Suprapubic skin (tissue), 4 donors: Measurements from ENCODE around the gene STK32B. TPM values are rescaled to one million over a fixed set of nuclear protein-coding genes. Genes with fewer than 3 reads are reported as not detected.

Experiments used
- DNase-seq, 2 donors: peaks; one replicate each; pipeline ENCODE4 v3.0.0-alpha.2; 2019; ENCODE audit warnings: low spot score in 2 of 2
- H3K27ac ChIP-seq: fragments of 200-600 bp; sonication (generic); one replicate; pipeline ENCODE4 v1.5.1; 2019
- H3K27me3 ChIP-seq: fragments of 200-600 bp; sonication (generic); one replicate; pipeline ENCODE4 v1.5.1; 2019
- H3K36me3 ChIP-seq: fragments of 200-600 bp; sonication (generic); one replicate; pipeline ENCODE4 v1.5.1; 2019
- H3K4me1 ChIP-seq: fragments of 200-600 bp; sonication (generic); one replicate; pipeline ENCODE4 v1.5.1; 2019
- H3K4me3 ChIP-seq: fragments of 200-600 bp; sonication (generic); one replicate; pipeline ENCODE4 v1.5.1; 2019; ENCODE audit warnings: mild to moderate bottlenecking
- H3K9me3 ChIP-seq: fragments of 200-600 bp; sonication (generic); one replicate; pipeline ENCODE4 v1.5.1; 2019
- EP300 ChIP-seq: sonication (generic); formaldehyde crosslinking; IDR thresholded peaks from one replicate; pipeline ENCODE4 v1.6.1; 2017; ENCODE audit warnings: antibody characterized with exemption
- POLR2A ChIP-seq, 2 donors: fragments of 450-650 bp; IDR thresholded peaks; one replicate each; pipeline ENCODE4 v1.6.1; 2017; ENCODE audit warnings: antibody characterized with exemption in 2 of 2, mild to moderate bottlenecking in 2 of 2, moderate library complexity in 2 of 2
- POLR2AphosphoS5 ChIP-seq, 3 donors: sonication (generic); formaldehyde crosslinking; IDR thresholded peaks; one replicate each; pipeline ENCODE4 v1.6.1; 2017; ENCODE audit warnings: antibody characterized with exemption in 3 of 3
- WGBS: methylation state at CpG from one replicate; pipeline ENCODE4 v1.1.5; 2018; 5-methylcytosine and 5-hydroxymethylcytosine counted together
- total RNA-seq, 4 donors: library from RNA; depleted of rRNA; stranded (reverse); fragments of >200 nt; gene quantifications; one replicate each; pipeline ENCODE4 v1.1.0, GENCODE V29; 2016
- TF ChIP-seq, protein P1 (sequence below), 2 donors: fragments of 200-600 bp in 1 of 2; fragments of 450-650 bp in 1 of 2; sonication (generic) in 1 of 2; IDR thresholded peaks; one replicate each; pipeline ENCODE4 v1.5.1; 2016 to 2019; ENCODE audit warnings: antibody characterized with exemption in 2 of 2, mild to moderate bottlenecking in 1 of 2, moderate library complexity in 1 of 2

Gene STK32B
- total RNA-seq, 4 donors from 2014 or later = 0.76 to 2.2 (median 1.2) TPM

DNA sequence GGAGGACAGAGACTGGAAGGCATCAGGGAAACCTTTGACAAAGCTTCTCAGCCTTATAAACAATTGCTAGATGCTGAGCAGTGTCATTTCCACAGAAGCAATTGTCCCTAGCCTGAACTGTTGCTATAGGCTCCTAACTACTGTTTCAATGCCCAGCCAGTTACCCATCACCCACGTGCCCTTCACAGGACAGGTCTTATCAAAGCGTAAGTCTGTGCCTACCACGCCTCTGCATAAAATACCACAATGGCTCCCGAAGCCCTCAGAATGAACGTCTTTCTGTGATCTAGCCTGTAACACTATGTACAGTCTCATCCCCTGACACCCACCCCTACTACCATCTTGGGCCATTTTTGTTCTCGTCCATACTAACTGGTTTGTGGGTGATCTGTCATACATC lies 134.3 kb downstream of the STK32B start:
- TF ChIP-seq POLR2AphosphoS5 (IDR thresholded peaks at IDR 0.05) = no peak
- no peak for TF ChIP-seq EP300
- TF ChIP-seq POLR2A (IDR thresholded peaks at IDR 0.05) = no peak
- TF ChIP-seq, protein P1, sequence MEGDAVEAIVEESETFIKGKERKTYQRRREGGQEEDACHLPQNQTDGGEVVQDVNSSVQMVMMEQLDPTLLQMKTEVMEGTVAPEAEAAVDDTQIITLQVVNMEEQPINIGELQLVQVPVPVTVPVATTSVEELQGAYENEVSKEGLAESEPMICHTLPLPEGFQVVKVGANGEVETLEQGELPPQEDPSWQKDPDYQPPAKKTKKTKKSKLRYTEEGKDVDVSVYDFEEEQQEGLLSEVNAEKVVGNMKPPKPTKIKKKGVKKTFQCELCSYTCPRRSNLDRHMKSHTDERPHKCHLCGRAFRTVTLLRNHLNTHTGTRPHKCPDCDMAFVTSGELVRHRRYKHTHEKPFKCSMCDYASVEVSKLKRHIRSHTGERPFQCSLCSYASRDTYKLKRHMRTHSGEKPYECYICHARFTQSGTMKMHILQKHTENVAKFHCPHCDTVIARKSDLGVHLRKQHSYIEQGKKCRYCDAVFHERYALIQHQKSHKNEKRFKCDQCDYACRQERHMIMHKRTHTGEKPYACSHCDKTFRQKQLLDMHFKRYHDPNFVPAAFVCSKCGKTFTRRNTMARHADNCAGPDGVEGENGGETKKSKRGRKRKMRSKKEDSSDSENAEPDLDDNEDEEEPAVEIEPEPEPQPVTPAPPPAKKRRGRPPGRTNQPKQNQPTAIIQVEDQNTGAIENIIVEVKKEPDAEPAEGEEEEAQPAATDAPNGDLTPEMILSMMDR (IDR thresholded peaks at IDR 0.05) = no peak
- no peak overlapping the region for H3K4me3 ChIP-seq
- H3K4me1 ChIP-seq = no peaks in the 10 kb centered on the region
- WGBS = 94% methylated on average over 6 of the region's 6 CpGs
- H3K27me3 ChIP-seq = no peaks in the 10 kb centered on the region
- no peaks in the 10 kb centered on the region for H3K9me3 ChIP-seq
- no peak for DNase-seq
- no peaks in the 10 kb centered on the region for H3K36me3 ChIP-seq
- H3K27ac ChIP-seq = no peak overlapping the region

DNA sequence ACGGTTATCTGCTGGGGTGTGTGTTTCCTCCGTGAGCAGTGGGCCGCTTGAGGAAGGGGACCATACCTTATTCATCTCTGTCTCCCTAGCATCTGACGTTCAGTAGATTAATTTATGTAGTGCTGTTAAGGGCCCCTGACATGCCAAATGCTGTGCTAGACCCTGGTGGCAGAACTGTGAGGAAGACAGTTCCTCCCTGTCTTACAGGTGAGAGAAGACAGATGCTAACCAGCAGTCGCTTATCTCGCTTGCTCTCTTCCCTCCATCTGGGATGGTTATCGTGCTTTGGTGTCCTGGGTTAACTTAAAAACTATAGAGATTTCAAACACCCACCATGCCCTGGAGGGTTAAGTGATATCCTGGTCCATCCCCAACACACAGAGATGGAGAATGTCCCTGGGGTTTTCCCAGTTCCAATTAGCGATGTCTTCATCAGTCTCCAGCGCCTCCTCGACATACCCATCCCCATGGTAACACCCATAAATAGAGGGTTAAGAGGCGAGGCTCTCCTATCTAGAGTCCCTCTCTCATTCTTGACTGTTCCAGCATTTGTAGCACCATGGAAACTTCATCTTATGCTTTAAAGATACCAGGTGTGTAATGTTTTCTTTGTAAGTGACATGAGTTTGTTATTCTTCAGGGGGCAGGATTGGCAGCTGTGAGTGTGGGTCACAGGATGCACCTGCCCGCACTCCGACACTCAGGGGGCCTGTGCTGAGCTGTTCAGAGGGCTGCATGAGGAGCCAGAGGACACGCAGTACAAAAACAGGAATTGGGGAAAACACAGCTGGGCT lies 135.2 kb downstream of the STK32B start:
- Histone ChIP-seq H3K4me1 (no peaks in the 10 kb centered on the region), H3K27ac (no peak overlapping the region), H3K27me3 (no peaks in the 10 kb centered on the region), H3K4me3 (no peak overlapping the region), H3K9me3 (no peaks in the 10 kb centered on the region), H3K36me3 (no peaks in the 10 kb centered on the region)
- no peak for TF ChIP-seq POLR2A (IDR thresholded peaks at IDR 0.05)
- no peak for TF ChIP-seq EP300
- TF ChIP-seq, protein P1 (IDR thresholded peaks at IDR 0.05) = no peak
- no peak for TF ChIP-seq POLR2AphosphoS5 (IDR thresholded peaks at IDR 0.05)
- 57% methylated on average over 14 of the region's 14 CpGs for WGBS
- DNase-seq = no peak

DNA sequence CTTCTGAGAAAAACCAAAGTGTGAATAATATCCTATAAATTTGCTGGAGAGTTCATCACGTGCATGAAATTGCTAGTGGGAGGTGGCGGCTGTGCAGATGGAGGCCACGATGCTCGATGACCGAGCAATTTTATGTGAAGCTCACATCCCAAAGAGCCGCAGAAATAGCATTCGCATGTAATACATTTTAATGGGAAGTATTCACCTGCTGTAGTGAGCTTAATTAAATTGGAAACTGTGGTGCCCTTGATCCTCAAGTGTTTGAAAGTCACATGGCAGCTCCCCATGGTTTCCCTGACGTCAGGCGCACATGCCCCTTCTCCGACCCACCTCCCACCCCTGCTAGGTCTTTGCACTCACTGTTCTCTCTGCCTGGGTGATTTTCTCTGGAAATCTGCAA lies 136.8 kb downstream of the STK32B start:
- no peak for DNase-seq

DNA sequence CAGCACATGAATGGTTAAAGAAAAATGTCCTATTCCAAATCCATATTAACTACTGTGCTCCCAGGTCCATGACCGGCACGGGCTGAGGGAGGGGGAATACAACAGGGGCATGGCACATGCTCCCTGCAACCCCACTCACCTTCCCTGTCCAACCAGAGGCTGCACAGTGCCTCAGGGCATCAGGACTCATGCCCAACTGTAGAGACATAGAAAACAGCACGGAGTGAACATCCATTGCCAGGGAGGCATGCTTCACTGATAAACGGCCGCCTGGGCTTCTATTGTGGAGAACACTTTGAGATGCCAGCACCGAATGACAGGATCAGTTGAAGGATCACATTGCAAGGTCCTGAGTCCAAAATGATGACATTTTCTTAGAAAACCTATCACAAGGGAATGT lies 140.6 kb downstream of the STK32B start:
- DNase-seq = no peak
- Histone ChIP-seq H3K27me3 (no peaks in the 10 kb centered on the region), H3K4me3 (no peak overlapping the region), H3K27ac (no peak overlapping the region), H3K4me1 (no peaks in the 10 kb centered on the region), H3K9me3 (no peaks in the 10 kb centered on the region), H3K36me3 (no peaks in the 10 kb centered on the region)
- TF ChIP-seq, protein P1 (IDR thresholded peaks at IDR 0.05) = no peak
- TF ChIP-seq POLR2AphosphoS5 (IDR thresholded peaks at IDR 0.05) = no peak
- TF ChIP-seq EP300 = no peak
- no peak for TF ChIP-seq POLR2A (IDR thresholded peaks at IDR 0.05)
- WGBS = 67% methylated on average over 6 of the region's 6 CpGs

More for the DNA sequence above, 136.8 kb downstream of the STK32B start:
- TF ChIP-seq EP300 = no peak
- TF ChIP-seq, protein P1 (IDR thresholded peaks at IDR 0.05) = no peak
- TF ChIP-seq POLR2AphosphoS5 (IDR thresholded peaks at IDR 0.05) = no peak
- no peak for TF ChIP-seq POLR2A (IDR thresholded peaks at IDR 0.05)
- Histone ChIP-seq H3K4me1 (no peaks in the 10 kb centered on the region), H3K27ac (no peak overlapping the region), H3K36me3 (no peaks in the 10 kb centered on the region), H3K4me3 (no peak overlapping the region), H3K9me3 (no peaks in the 10 kb centered on the region), H3K27me3 (no peaks in the 10 kb centered on the region)
- WGBS = 85% methylated on average over 10 of the region's 10 CpGs

DNA sequence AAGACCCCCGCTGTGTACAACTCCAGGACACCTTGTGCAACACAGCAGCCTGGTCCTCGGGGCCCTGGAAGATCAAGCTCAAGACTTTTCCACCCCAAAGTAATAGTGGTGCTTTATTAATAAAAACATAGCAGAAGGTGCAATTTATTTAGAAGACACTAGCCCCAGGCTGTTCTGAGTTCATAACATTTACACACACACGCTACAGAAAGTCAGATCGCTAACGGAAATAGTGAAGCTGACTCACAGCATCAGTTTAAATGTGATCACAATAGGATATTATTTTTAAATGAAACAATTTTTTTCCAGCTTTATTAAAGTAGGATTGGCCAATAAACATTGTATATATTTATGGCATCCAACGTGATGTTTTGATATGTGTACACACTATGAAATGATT lies 141.0 kb downstream of the STK32B start:
- Histone ChIP-seq H3K36me3 (no peaks in the 10 kb centered on the region), H3K4me1 (no peaks in the 10 kb centered on the region), H3K9me3 (no peaks in the 10 kb centered on the region), H3K4me3 (no peak overlapping the region), H3K27me3 (no peaks in the 10 kb centered on the region), H3K27ac (no peak overlapping the region)
- WGBS = 67% methylated on average over 6 of the region's 6 CpGs
- no peak for TF ChIP-seq EP300
- TF ChIP-seq, protein P1 (IDR thresholded peaks at IDR 0.05) = no peak
- TF ChIP-seq POLR2A (IDR thresholded peaks at IDR 0.05) = no peak
- TF ChIP-seq POLR2AphosphoS5 (IDR thresholded peaks at IDR 0.05) = no peak
- no peak for DNase-seq
